Endothelial cell of umbilical vein (primary cell): Measurements from ENCODE around the gene CHADL.

Source experiments
- EZH2 ChIP-seq: IDR thresholded peaks from 2 replicates; pipeline ENCODE4 v1.6.1; 2012; ENCODE audit warnings: borderline replicate concordance, low read depth, mild to moderate bottlenecking, moderate library complexity, low read length, inconsistent platforms; ENCODE audit not compliant: severe bottlenecking
- POLR2A ChIP-seq: IDR thresholded peaks from 2 replicates; pipeline ENCODE4 v1.6.1; 2012; ENCODE audit warnings: low read depth, mild to moderate bottlenecking, control low read depth, low read length
- POLR2AphosphoS5 ChIP-seq: IDR thresholded peaks from 2 replicates; pipeline ENCODE4 v1.6.1; 2012; ENCODE audit warnings: low read depth, mild to moderate bottlenecking, control low read depth, low read length, moderate library complexity; ENCODE audit not compliant: insufficient read depth

- TF ChIP-seq EZH2 (no peak), POLR2A (no peak), POLR2AphosphoS5 (no peak)
Observed at GRCh38 chr22:41248758-41249157, 8.0 kb upstream of the CHADL start.
